OCI-LY7 (cell line): Measurements from ENCODE around the gene LDOC1.

Experiments
- EZH2phosphoT487 ChIP-seq: fragments of 200-600 bp; sonication (generic); IDR thresholded peaks from 2 replicates; pipeline ENCODE4 v1.6.1; 2018; ENCODE audit warnings: low read depth, borderline replicate concordance, mild to moderate bottlenecking, mixed run types, antibody characterized with exemption, low read length, moderate library complexity, mixed read lengths
- TF ChIP-seq, protein P1 (sequence below): fragments of 200-600 bp; sonication (generic); conservative IDR thresholded peaks from 2 replicates; pipeline ENCODE4 v1.5.1; 2014; ENCODE audit warnings: mild to moderate bottlenecking, antibody characterized with exemption, low read length, moderate library complexity, mixed read lengths

- TF ChIP-seq, protein P1, sequence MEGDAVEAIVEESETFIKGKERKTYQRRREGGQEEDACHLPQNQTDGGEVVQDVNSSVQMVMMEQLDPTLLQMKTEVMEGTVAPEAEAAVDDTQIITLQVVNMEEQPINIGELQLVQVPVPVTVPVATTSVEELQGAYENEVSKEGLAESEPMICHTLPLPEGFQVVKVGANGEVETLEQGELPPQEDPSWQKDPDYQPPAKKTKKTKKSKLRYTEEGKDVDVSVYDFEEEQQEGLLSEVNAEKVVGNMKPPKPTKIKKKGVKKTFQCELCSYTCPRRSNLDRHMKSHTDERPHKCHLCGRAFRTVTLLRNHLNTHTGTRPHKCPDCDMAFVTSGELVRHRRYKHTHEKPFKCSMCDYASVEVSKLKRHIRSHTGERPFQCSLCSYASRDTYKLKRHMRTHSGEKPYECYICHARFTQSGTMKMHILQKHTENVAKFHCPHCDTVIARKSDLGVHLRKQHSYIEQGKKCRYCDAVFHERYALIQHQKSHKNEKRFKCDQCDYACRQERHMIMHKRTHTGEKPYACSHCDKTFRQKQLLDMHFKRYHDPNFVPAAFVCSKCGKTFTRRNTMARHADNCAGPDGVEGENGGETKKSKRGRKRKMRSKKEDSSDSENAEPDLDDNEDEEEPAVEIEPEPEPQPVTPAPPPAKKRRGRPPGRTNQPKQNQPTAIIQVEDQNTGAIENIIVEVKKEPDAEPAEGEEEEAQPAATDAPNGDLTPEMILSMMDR = no peak
- TF ChIP-seq EZH2phosphoT487 = no peak
Measured at GRCh38 chrX:141180851-141181250, 3.9 kb upstream of the LDOC1 start.
